Measurements from ENCODE around the gene XXYLT1. TPM values are rescaled to one million over a fixed set of nuclear protein-coding genes. Genes with fewer than 3 reads are reported as not detected.

XXYLT1 gene
- total RNA-seq, 1 experiment from 2014 or later = 10.9 TPM

GRCh38 chr3:195048059-195048905 lies 222.7 kb downstream of the XXYLT1 start:
- Histone ChIP-seq H3K79me2 (ENCODE audit: insufficient read depth, low read length) (no peaks in the 10 kb centered on the region), H3K27ac (ENCODE audit: low read depth, low read length) (no peak overlapping the region), H3K4me2 (ENCODE audit: low read length) (no peak overlapping the region), H3K27me3 (ENCODE audit: insufficient read depth, low read length) (peaks cover 18% of the 10 kb centered on the region; the same call in 1 of the 2 replicates), H3K4me1 (ENCODE audit: control insufficient read depth in 1 of 2, insufficient read depth in 2 of 2, low read length in 2 of 2) (no peaks in the 10 kb centered on the region), H3K4me3 (replicated peaks in 1 of 2; ENCODE audit: low read depth in 1 of 2, low read length in 2 of 2) (no peak overlapping the region), H4K20me1 (ENCODE audit: insufficient read depth) (no peaks in the 10 kb centered on the region), H3K9me3 (ENCODE audit: control insufficient read depth in 1 of 2, insufficient read depth in 1 of 2, low read depth in 1 of 2, low read length in 2 of 2) (no peaks in the 10 kb centered on the region), H3K9ac (ENCODE audit: low read length) (no peak overlapping the region), H3K9me2 (ENCODE audit: insufficient read depth) (no peaks in the 10 kb centered on the region), H2AFZ (ENCODE audit: low read depth, low read length, poor library complexity, severe bottlenecking) (no peak overlapping the region), H3K36me3 (ENCODE audit: control insufficient read depth in 1 of 2, insufficient read depth in 2 of 2, low read length in 2 of 2) (no peaks in the 10 kb centered on the region)
- TF ChIP-seq POLR2AphosphoS5 (IDR thresholded peaks at IDR 0.05; ENCODE audit: low read depth, low read length) (no peak), TCF7L2 (IDR thresholded peaks at IDR 0.05; ENCODE audit: borderline replicate concordance, extremely low read depth, insufficient read depth, insufficient read length) (no peak)
- no TSS peak for BruUV-seq (replicated peaks)
- ChIA-PET RAD21 (ENCODE audit: low non-redundant PET in 1 of 2, low total read pairs in 2 of 2, uncharacterized antibody in 2 of 2, unreplicated experiment in 2 of 2) (no interaction called here), CTCF (no interaction called here), POLR2A (no interaction called here)
- DNase-seq (ENCODE audit: low read depth, low spot score) (no peak), ATAC-seq (no peak)
- intact Hi-C loops (cut with micrococcal nuclease) = no loop called here

DNA sequence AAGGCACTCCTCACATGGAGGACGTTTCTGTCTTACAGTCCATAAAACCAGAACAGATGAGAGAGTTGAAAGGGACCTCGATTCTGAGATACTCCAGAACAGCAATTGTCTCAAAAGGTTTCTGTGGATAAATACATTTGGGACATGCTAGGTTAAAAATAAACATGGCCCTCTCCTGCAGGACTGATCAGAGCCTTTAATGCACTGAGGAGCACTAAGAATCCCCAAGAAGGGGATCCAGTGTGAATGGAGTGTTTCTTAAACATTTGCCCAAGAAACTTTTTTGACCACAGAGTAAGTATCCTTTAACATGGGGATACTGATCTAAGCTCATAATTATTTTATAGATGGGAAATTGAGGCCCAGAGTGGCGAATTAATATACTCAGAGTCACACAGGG lies 223.4 kb downstream of the XXYLT1 start:
- no peaks in the 10 kb centered on the region for H4K20me1 ChIP-seq (ENCODE audit: insufficient read depth)
- no peaks in the 10 kb centered on the region for H3K9me3 ChIP-seq (ENCODE audit: control insufficient read depth in 1 of 2, insufficient read depth in 1 of 2, low read depth in 1 of 2, low read length in 2 of 2)
- ATAC-seq (no peak), DNase-seq (ENCODE audit: low read depth, low spot score) (no peak)
- ChIA-PET CTCF (no interaction called here), RAD21 (ENCODE audit: low non-redundant PET in 1 of 2, low total read pairs in 2 of 2, uncharacterized antibody in 2 of 2, unreplicated experiment in 2 of 2) (no interaction called here), POLR2A (no interaction called here)
- peaks cover 18% of the 10 kb centered on the region; the same call in 1 of the 2 replicates for H3K27me3 ChIP-seq (ENCODE audit: insufficient read depth, low read length)
- H2AFZ ChIP-seq (ENCODE audit: low read depth, low read length, poor library complexity, severe bottlenecking) = no peak overlapping the region
- H3K36me3 ChIP-seq (ENCODE audit: control insufficient read depth in 1 of 2, insufficient read depth in 2 of 2, low read length in 2 of 2) = no peaks in the 10 kb centered on the region
- no peak overlapping the region for H3K4me2 ChIP-seq (ENCODE audit: low read length)
- H3K79me2 ChIP-seq (ENCODE audit: insufficient read depth, low read length) = no peaks in the 10 kb centered on the region
- BruUV-seq (replicated peaks) = no TSS peak
- no peak overlapping the region for H3K27ac ChIP-seq (ENCODE audit: low read depth, low read length)
- H3K9ac ChIP-seq (ENCODE audit: low read length) = no peak overlapping the region
- no peaks in the 10 kb centered on the region for H3K9me2 ChIP-seq (ENCODE audit: insufficient read depth)
- intact Hi-C loops (cut with micrococcal nuclease) = no loop called here
- H3K4me3 ChIP-seq (replicated peaks in 1 of 2; ENCODE audit: low read depth in 1 of 2, low read length in 2 of 2) = no peak overlapping the region
- peaks cover 0 to 7% of the 10 kb centered on the region in 2 experiments; a peak in 2 of 4 replicates for H3K4me1 ChIP-seq (ENCODE audit: control insufficient read depth in 1 of 2, insufficient read depth in 2 of 2, low read length in 2 of 2)
- TF ChIP-seq SIN3A (IDR thresholded peaks at IDR 0.05; ENCODE audit: low read depth) (no peak), EZH2phosphoT487 (IDR thresholded peaks at IDR 0.05; ENCODE audit: borderline replicate concordance) (no peak), SRF (IDR thresholded peaks at IDR 0.05; ENCODE audit: low read depth) (no peak), EGR1 (IDR thresholded peaks at IDR 0.05; ENCODE audit: low read depth) (no peak), RAD21 (IDR thresholded peaks at IDR 0.05; ENCODE audit: low read depth) (no peak), TCF7L2 (IDR thresholded peaks at IDR 0.05; ENCODE audit: borderline replicate concordance, extremely low read depth, insufficient read depth, insufficient read length) (no peak), POLR2A (IDR thresholded peaks at IDR 0.05; ENCODE audit: borderline replicate concordance, extremely low read depth, insufficient read depth, insufficient read length) (no peak), CBX3 (IDR thresholded peaks at IDR 0.05; ENCODE audit: low read depth) (no peak), ZFX (IDR thresholded peaks at IDR 0.05) (no peak)
- TF ChIP-seq, protein P1, sequence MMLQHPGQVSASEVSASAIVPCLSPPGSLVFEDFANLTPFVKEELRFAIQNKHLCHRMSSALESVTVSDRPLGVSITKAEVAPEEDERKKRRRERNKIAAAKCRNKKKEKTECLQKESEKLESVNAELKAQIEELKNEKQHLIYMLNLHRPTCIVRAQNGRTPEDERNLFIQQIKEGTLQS (IDR thresholded peaks at IDR 0.05) = no peak

All from HCT116 (cell line).